NCI-H187 treated with DMSO at 0.1 percent for 48 hours (cell line): ENCODE results near the gene SP100.
"Not testable (repeated sequence)": the region's sequence is repeated elsewhere in the genome, so short reads cannot be mapped to it uniquely, and the experiment has no call there.

Experiments used
- DNase-seq: peaks from one replicate; lab custom pipeline; 2025; lab: John Stamatoyannopoulos, UW

Gene SP100

GRCh38 chr2:230419181-230419580 lies 3.2 kb downstream of the SP100 start:
- DNase-seq: no peak

DNA sequence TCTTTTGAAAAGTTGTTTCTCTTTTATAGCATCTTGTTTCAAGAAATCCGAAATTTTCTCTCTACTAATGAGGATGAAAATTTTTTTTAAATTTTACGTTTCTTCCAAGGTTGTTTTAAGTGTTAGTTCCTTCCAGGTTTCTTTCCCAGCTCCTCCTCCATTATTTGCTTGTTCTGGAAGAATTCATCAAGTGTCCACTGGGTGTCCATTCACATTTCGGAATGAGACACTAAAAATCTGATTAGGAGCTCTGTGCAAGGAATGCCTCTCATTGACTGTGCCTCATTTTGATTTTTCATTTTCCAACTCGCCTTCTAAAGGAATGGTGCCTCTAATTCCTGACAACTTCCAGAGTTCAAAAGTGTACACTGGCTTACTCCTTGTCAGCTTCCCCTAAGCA lies 6.1 kb downstream of the SP100 start:
- DNase-seq: no peak

GRCh38 chr2:230423851-230424458 lies 8.0 kb downstream of the SP100 start:
- no peak for DNase-seq

GRCh38 chr2:230425377-230425776 lies 9.4 kb downstream of the SP100 start:
- no peak for DNase-seq

GRCh38 chr2:230429513-230429912 lies 13.5 kb downstream of the SP100 start:
- no peak for DNase-seq

DNA sequence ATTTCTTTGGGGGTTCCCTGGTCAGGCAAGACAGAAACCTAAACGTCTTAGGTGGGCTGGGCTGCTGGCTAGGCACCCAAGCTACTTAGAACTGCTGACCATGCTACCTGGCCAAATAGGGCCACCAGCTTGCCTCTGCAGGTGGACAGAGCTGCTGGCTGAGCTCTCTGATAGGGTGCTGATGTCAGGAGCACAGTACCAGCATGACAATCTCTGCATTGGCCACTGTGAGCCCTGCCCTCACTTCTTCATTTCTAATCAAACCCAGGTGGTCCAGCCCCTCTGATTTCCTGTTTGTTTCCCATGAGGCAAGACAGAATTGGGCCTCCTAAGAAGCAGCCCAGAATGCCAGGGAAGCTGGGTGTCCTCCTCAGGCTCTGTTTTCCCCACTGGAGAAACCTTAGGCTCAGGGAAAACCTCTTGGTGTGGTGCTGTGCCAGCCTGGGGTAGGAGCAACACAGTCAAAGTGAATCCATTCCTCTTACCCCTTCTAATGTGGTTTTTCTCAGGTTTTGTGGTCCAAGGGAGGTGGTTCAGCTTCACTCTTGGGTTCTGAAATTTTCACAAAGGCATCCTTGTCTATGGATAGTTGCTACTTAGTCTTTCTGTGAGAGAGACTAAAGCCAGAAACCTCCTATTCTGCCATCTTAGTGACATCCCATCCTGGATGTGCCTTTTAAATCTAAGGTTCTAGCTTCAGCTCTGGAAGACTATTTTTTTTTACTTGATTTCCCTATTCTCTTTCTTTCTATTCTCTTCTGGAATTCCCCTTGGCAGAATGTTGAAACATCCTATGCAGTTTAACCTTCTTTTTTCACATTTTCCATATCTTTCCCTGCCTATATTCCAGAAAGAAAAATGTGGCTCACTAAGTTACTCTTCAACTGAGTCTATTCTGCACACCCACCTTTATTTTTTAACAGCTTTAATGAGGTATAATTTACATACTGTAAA lies 15.2 kb downstream of the SP100 start:
- no peak for DNase-seq

DNA sequence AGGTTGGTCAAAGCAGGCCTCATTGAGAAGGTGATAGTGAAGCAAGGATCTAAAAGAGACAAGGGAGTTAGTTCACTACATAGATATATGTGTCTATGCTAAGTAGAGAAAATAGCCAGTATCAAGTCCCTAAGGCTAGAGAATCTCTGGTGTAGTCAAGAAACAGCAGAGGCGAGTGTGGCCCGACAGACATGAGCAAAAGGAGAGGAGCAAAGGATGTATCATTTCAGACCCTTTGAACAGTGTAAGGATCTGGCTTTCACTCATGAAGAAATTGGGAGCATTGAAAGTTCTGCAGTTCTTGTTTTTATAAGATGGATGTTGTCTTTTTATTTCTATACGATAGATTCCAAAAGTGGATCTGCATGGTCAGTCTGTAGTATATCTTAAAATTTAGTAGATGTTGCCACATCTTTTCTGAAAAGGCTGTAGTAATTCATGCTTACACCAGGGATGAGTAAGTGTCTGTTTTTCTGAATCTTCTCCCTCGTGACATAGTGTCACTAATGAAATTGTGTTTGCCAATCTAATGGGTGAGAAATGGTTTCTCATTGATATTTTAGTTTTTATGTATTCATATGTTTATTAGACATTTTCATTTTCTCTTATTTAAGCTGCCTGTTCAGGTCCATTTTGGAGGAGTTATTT lies 18.8 kb downstream of the SP100 start:
- DNase-seq: no peak

DNA sequence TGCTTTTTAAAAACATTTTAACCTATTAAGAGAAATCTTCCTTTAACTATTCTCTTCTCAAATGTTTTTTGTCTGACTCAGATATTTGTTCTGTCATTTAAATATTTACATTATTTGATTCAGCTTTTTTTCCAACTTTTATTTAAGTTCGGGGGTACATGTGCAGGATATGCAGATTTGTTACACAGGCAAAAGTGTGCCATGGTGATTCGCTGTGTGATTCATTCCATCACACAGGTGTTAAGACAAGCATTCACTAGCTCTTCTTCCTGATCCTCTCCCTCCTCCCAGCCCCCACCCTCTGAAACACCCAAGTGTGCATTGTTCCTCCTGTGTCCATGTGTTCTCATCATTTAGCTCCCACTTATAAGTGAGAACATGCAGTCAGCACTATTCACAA lies 19.4 kb downstream of the SP100 start:
- DNase-seq: no peak

DNA sequence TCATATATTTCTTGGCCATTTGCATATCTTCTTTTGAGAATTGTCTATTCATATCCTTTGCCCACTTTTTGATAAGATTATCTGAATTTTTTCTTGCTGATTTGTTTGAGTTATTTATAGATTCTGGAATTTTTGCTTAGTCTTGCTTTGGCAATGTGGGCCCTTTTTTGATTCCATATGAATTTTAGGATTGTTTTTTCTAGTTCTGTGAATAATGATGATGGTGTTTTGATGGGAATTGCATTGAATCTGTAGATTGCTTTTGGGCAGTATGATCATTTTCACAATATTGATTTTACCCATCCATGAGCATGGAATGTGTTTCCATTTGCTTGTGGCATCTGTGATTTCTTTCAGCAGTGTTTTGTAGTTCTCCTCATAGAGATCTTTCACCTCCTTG lies 23.1 kb downstream of the SP100 start:
- DNase-seq: not testable (repeated sequence)

DNA sequence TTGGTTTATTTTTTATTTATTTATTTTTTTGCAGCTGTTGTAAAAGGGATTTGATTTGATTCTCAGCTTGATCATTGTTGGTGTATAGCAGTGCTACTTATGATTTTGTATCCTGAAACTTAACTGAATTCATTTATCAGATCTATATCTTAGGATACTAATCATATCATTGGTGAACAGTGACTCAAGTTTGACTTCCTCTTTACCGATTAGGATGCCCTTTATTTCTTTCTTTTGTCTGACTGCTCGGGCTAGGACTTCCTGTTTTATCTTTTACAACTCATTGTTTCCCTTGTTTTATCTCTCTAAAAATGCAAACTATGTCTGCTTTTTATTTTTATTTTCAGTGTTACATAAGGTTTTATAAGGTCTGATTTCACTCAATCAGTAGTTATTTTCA lies 23.6 kb downstream of the SP100 start:
- DNase-seq: no peak

DNA sequence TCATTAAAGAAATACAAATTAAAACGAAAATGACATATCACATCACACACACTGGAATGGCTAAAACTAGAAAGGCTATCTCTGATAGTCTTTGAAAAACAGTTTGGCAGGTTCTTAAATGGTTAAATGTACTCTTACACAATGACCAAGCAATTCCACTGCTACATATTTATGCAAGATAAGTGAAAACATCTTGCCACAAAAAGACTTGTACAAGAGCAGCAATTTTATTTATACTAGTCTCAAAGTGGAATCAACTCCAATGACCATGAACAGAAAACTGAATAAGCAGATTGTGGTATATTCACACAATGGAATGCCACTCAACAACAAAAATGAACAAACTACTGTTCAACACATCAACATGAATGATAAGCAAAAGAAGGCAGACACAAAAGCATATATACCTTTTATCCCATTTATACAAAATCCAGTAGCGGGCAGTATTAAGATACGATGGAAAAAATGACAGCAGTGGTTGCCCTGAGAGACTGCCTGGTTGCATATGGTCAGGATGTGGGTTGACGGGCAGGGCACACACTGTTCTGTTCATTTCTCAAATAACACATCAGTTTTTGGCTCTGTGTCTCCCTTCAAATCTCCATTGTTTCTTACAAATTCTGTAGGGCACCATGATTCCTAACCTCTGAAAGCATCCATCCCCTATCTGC lies 25.4 kb downstream of the SP100 start:
- no peak for DNase-seq

- DNase-seq: no peak
These were observed 27.5 kb downstream of the SP100 start for GRCh38 chr2:230443541-230443940.

DNA sequence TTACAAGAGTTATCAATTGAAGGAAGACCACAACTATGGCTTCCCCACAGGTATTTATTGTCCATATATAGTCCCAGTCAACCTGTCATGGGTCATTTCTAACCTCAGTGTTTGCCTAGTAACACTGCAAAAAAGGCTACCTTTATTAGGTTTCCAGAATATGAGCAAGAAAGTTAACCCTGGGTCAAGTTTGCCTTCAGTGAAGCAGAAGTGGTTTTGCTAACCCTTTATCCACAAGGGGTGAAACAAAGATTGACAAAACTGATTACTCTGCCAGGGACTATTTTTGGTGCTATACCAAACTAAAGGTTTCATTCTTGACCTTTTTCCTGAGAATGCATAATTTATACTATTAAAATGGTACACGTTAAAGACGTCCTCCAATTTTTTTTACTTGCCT lies 28.8 kb downstream of the SP100 start:
- no peak for DNase-seq

DNA sequence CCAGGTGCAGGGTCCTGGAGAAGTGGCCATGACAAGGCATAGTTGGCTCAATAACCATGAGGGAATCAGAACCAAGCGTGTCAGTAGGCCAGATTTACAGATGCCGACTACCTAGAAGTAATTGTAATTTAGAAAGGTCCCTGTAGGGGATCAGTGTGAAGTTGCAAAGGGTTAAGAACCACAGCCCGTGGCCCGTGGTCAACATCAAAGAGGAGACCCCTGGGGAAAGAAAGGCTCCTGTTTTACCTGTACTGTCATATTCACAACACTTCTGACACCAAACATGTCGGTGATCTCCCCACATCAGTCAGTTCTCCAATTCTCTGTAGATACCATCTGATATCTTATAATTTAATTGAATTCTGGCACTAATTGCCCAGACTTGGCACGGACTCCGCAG lies 31.0 kb downstream of the SP100 start:
- DNase-seq: no peak

DNA sequence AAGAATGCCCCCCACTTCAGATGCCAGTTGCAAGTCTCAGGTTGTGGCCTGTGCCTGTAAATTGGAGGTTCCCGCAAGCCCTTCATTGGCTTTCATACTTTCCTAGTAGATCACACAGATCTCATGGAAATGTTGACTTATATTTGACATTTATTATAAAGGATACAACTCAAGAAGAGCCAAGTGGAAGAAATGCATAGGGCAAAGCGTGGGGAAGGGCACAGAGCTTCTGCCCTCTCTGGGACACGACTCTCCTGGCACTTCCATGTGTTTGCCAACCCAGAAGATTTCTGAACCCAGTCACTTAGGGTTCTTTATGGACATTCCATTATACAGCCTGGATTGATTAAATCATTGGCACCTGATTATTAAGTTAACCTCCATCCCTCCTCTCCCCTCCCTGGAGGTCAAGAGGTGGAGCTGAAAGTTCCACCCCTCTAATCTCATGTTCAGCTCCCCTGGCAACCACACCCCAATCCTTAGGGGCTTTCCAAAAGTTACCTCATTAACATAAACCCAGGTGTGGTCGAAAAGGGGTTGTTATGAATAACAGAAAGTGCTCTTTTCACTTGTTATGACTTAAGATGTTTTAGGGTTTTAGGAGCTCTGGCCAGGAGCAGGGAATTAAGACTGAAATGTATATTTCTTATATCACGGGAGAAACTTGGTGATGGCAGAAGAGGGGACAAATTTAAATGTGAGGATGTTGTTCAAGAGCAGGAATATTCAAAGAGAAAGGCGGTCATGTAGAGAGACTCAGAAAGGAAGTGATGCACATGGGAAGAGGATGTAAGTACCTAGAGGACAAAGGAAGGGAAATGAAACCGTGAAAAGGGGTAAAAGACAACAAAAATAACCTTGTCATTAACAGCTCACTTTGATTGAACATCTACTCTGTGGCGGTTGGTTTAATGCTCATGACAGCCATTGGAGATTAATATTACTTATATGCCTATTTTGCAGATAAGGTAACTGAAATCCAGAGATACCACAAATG lies 31.8 kb downstream of the SP100 start:
- no peak for DNase-seq

DNA sequence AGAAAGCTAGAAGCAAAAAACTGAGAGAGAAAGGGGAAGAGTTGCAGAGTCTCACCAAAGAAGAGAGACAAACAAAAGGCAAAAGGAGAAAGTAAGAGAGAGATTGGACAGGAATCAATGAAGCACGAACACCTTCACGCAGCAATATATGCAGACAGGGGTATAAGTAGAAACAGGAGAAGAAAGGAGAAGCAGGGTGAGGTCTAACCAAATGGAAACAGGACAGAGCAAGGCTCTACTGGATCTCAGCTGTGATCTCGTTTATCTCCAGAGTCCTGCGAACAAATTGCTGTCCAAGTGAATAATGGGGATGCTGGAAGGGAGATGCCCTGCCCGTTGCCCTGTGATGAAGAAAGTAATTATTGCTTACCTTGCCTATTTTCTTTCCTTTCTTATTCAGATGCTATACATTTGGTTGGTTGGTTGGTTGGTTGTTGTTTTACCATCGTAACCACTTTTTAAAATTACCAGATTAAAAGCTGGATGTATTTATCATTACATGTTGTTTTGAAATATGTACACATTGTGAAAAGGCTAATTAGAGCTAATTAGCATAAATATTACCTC lies 34.0 kb downstream of the SP100 start:
- no peak for DNase-seq

DNA sequence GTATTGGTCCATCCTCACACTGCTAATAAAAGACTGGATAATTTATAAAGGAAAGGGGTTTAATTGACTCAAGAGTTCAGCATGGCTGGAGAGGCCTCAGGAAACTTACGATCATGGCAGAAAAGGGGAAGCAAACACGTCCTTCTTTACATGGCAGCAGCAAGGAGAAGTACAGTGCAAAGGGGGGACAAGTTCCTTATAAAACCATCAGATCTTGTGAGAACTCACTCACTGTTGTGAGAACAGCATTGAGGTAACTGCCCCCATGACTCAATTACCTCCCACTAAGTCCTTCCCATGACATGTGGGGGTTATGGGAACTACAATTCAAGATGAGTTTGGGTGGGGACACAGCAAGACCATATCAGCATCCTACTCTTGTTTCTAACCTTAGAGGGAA lies 37.0 kb downstream of the SP100 start:
- DNase-seq: no peak

- DNase-seq: no peak
These were observed 39.1 kb downstream of the SP100 start for GRCh38 chr2:230455005-230455684.

DNA sequence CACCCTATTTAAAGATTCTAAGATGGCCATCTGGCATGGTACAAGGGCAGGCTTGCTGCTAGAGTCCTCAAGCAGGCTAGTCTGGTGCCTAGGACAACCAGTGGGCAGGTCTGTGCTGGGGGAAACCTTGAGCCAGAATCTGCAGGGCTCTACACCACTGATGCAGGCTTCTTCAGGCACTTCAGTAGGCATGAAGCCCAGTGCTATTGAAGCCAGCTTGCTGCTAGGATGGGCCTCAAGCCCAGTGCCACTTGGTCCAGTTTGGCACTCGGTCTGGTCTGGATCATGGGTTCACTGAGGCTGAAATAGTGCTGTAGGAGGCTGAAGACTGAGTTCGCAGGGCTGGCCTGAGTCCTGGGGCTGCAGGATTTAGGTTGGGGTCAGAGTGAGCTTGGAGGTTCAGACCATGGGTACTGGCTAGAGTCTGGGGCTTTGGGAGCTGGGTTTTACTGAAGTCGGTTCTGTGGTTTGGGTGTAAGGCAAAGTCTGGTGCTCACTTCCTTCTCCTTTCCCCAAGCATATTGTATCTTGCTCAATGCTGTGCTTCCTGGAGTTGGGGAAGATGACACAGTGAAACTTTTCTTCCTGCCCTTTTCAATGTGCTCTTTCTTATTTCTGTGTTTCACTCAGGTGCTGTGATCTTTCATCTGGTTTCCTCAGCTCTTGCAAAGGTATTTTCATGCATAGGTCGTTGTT lies 41.2 kb downstream of the SP100 start:
- no peak for DNase-seq

- DNase-seq: no peak
These were observed 41.8 kb downstream of the SP100 start for GRCh38 chr2:230457793-230458192.
